Measurements from ENCODE around the gene MTRFR.

The MTRFR gene

DNA sequence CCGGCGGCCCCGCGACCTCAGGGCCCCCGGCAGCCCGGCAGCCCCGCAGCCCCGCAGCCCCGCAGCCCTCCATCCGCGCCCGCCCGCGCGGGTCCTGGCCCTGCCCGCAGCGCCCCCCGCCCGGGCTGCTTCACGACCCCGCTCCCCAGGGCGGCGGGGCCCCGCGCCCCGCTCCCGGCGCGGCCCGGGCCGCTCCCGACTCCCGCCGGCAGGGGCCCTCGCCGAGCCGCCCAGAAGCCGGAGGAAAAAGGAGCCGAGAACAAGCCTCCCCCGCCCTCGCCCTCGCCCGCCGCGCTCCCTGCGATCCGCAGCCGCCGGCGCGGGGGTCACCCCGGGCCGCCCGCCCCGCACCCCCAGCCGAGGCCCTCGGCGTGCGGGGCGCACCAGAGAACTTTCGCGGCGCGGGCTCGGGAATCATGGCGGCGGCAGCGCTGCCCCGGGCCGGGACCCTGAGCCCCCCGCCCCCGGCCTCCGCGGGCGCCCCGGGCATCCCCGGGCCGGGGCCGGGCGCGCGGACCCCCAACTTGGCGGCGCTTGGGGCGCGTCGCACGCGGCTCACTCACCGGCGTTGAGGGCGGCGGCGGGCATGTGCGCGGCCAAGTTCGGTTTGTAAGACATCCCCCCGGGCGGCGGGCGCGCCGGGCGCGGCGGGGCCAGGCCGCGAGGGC is 37.9 kb downstream of the MTRFR start:
- peak; percentile 70 for DNase-seq

- DNase-seq, result no peak
Observed at GRCh38 chr12:123273166-123273565, 39.9 kb downstream of the MTRFR start.

GRCh38 chr12:123278101-123278627 is 44.9 kb downstream of the MTRFR start:
- no peak for DNase-seq

DNA sequence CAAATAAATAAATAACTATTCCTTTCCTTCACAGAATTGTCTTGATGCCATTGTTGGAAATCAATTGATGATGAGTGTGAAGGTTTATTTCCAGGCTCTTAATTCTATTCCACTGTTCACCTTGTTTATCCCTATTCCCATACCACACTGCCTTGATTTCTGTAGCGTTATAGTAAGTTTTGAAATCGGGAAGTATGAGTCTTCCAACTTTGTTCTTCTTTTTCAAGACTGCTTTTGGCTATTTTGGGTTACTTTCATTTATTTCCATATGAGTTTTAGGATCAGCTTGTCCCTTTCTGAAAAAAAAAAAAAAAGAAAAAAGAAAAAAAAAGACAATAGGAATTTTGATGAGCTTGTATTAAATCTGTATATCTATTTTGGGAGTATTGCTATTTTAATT is 47.7 kb downstream of the MTRFR start:
- DNase-seq, result no peak

DNA sequence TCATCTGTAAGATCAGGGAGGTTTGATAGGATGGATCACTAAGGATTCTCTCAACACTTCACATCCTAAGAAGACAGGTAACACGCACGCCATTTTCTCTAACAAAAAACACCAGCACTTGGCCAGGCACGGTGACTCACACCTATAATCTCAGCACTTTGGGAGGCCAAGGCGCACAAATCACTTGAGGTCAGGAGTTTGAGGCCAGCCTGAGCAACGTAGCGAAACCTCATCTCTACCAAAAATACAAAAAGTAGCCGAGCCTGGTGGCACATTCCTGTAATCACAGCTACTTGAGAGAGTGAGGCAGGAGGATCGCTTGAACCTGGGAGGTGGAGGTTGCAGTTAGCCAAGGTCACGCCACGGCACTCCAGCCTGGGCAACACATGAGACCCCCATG is 48.9 kb downstream of the MTRFR start:
- DNase-seq, result no peak

GRCh38 chr12:123283461-123283860 is 50.2 kb downstream of the MTRFR start:
- no peak for DNase-seq

DNA sequence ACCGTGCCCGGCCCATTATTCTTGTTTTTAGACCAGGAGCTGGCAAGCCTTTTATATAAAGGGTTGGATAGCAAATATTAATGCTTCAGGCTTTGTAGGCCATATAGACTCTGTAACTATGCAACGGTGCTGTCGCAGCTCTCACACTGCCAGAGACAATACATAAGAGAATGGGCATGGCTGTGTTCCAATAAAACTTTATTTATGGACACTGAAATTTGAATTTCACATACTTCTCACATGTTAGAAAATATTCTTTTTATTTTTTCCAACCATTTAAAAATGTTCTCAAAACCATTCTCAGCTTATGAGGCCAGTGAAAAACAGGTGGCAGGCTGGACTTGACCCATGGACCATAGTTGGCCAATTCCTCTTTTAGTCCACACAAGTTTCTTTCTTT is 51.4 kb downstream of the MTRFR start:
- no peak for DNase-seq

GRCh38 chr12:123286652-123287373 is 53.6 kb downstream of the MTRFR start:
- no peak for DNase-seq

- no peak for DNase-seq
Observed at GRCh38 chr12:123288751-123289346, 55.6 kb downstream of the MTRFR start.

DNA sequence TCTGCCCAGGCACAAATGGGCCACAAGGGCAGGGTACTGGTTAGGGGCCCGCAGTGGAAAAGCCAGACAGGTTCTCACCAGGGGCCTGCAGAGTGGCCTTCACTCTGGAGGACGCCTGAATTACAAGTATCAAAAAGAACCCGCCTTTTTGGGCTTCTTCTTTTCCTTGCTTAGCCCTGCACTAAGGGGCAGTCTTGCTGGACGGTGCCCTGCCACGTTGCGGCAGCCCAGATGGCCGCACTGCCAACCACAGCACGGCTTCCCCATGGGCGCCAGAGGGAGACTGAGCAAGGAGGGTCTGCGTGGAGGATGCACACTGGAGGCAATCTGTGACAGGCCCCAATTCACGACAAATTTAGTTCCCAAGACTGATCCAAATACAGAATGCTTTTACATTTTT is 56.7 kb downstream of the MTRFR start:
- DNase-seq, result no peak

GRCh38 chr12:123293178-123293760 is 60.0 kb downstream of the MTRFR start:
- no peak for DNase-seq

GRCh38 chr12:123305136-123305535 is 71.9 kb downstream of the MTRFR start:
- DNase-seq, result no peak

DNA sequence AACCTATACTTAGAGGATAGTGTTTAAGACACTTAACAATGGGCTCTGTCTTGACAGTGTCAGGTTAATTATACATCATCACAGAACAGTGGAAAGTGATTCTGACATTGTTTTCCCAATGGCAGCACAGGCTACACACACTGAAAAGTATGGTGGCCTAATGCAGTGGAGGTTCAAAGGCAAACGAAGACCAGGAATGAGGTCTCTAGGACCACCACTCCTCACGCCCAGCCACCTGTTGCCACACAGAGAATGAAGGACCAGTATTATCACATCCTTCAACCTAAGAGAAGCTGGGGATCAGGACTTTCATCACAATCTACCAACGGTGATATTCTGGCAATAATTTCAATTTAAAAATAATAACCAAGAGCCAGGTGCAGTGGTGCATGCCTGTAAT is 73.0 kb downstream of the MTRFR start:
- DNase-seq, result no peak

All from CD4-positive, alpha-beta T cell treated with Interleukin-15 for 1 hour (primary cell).